Subcutaneous adipose tissue (tissue), 4 donors: Measurements from ENCODE around the gene ITGA8. TPM values are rescaled to one million over a fixed set of nuclear protein-coding genes. Genes with fewer than 3 reads are reported as not detected.

Experiments used
- total RNA-seq, 4 donors: library from RNA; depleted of rRNA; stranded (reverse); fragments of >200 nt; gene quantifications; one replicate each; pipeline ENCODE4 v1.1.0, GENCODE V29; 2016
- TF ChIP-seq, protein P1 (sequence below): fragments of 450-650 bp; IDR thresholded peaks from one replicate; pipeline ENCODE4 v1.5.1; 2016; ENCODE audit warnings: low read depth, mild to moderate bottlenecking, control low read depth, antibody characterized with exemption, moderate library complexity

Gene ITGA8
- total RNA-seq, 4 donors from 2014 or later = 0.33 to 3.6 (median 2.4) TPM

GRCh38 chr10:15472431-15473395 is 247.0 kb downstream of the ITGA8 start:
- TF ChIP-seq, protein P1, sequence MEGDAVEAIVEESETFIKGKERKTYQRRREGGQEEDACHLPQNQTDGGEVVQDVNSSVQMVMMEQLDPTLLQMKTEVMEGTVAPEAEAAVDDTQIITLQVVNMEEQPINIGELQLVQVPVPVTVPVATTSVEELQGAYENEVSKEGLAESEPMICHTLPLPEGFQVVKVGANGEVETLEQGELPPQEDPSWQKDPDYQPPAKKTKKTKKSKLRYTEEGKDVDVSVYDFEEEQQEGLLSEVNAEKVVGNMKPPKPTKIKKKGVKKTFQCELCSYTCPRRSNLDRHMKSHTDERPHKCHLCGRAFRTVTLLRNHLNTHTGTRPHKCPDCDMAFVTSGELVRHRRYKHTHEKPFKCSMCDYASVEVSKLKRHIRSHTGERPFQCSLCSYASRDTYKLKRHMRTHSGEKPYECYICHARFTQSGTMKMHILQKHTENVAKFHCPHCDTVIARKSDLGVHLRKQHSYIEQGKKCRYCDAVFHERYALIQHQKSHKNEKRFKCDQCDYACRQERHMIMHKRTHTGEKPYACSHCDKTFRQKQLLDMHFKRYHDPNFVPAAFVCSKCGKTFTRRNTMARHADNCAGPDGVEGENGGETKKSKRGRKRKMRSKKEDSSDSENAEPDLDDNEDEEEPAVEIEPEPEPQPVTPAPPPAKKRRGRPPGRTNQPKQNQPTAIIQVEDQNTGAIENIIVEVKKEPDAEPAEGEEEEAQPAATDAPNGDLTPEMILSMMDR = no peak

DNA sequence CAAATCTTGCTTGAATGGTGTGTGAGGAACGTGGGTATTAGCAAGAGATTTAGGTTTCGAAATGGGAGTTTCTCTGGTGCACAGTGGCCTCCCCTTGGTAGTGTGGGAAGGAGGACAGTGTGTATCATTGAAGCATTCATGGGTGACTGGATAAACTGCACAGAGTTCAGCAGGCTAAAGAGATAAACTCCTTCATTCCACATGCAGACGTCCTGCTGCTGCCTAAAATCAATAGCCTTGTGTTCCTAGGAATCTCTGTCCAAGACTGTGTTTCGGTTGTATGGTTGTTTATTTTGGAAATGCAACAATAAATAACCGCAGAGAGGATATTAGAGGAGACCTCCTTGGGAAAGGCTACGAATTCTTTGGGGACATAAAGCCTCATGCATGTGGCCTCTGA is 247.7 kb downstream of the ITGA8 start:
- TF ChIP-seq, protein P1 = no peak

GRCh38 chr10:15469111-15469510 is 250.6 kb downstream of the ITGA8 start:
- TF ChIP-seq, protein P1 = no peak

DNA sequence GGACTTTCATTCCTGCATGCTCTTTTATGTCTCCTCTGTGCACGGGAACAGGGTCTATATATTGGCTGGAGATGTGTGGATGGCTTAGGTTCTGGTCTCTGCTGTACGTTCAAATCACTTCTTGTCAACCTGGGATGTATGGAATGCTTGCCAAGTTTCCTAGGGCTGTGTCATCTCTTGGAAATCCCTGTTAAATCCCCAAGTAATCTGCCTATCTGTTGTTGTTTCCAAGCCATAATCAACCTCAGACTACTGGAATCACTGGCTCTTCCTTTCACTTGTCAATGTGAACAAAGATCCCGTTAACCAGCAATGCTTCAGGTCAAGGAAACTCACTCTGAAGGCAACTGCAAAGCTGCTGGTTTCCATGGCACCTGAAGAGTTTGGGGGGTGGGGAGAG is 255.3 kb downstream of the ITGA8 start:
- TF ChIP-seq, protein P1 = no peak

Other genes with a start within 250 kb of the ITGA8 start
- 10 to 100 TPM; 27.9 to 40.4 (median 34.8) TPM for gene MINDY3, start 140.6 kb upstream of the ITGA8 start, total RNA-seq